Fibroblast of the conjunctiva (primary cell): ENCODE results near the gene SF3B6.
A peak's percentile ranks its signal among the peaks of the same experiment; 100 is the strongest.
"Not testable (repeated sequence)": the region's sequence is repeated elsewhere in the genome, so short reads cannot be mapped to it uniquely, and the experiment has no call there.

ENCODE experiments used
- DNase-seq: peaks from one replicate; pipeline ENCODE4 v3.0.0-alpha.2; 2010; ENCODE audit warnings: low read depth

Gene SF3B6

DNA sequence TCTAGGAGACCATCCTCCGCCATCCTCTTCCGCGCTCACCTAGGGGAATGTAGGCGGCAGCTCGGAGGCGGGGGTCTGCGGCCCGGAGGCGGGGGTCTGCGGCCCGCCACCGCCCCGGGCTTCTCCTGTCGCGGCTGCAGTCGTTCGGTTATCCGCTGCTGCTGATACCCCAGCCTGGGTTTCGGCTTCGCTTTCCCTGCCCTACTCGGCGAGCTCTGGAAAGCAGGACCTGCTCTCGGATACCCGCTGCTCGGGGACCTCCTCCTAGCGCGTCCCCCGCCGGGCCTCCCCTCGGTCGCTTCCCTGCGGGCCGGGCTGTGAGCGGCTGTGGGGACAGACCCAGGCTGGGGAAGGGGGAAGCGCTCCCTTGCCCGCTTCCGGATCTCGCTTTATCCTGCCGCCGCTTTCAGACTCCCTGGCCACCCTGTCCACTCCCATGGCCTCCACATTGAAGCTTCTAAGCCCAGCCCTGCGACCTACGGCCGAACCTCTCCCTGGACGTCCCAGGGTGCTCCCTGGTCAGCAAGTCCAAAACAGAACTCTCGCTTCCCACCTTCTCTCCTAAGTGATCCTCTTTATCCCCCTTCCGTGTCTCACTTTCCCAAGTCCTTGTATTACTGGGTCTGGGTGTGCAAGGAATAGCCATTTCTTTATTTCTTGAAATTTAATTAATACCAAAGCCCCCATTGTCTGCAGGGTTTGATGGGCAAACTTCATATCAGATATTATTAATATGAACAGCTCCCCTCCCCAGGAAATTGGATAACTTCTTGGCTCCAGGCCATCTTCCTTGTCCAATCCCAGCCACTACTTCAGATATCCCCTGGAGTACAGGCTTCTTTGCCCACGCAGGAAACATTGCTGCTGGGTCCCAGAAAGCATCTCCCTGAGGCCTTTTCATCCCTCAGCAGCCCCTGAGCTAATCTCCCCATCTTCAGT is 25.8 kb downstream of the SF3B6 start:
- no peak for DNase-seq

GRCh38 chr2:24049485-24050021 is 26.6 kb downstream of the SF3B6 start, which contains the start of gene FKBP1B:
TSS of gene FKBP1B (plus strand) at chr2:24049741. CDS start at chr2:24049850, 109 bp downstream.
- DNase-seq: peak; percentile 13

DNA sequence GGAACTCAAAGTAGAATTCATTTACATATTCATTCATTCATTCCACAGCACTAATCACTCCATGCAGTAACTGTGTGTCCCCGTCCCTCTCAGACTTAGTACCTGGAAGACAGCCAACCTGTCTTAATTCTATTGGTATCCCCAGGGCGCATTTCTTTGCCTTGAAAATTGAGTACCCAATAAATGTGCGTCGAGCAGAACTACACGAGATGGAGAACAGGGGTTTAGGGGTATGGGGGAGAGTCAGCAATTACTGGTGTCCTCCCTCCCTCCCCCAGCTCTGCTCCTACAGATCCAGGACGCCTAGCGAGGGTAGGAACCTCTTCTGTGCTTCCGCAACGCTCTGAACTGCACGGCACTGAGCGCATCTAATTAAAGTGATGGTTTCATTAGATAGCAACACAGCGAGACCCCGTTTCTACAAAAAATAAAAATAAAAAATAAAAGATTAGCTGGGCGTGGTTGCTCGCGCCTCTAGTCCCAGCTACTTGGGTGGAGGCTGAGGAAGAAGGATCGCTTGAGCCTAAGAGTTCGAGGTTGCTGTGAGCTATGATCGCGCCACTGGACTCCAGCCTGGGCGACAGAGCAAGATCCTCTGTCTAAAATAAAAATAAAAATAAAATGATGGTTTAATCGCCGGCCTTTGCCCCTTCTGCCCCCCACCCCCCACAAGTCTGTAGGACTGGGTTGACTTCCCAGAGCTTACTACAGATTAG is 27.2 kb downstream of the SF3B6 start:
- DNase-seq: no peak

DNA sequence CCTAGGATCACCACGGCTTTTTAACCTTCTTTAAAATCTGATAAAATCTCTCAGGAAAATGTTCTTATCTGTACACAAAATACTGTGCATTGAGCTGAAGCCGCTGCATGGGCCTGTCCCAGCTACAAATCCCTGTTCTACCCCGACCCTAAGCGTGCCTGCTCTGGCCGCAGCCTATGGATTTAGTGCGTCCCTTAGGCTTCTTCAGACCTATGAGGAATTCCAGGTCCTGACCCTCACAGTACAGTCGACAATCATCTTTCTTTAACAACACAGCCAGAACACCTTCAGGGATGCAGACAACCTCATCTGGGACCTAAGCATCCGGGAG is 28.5 kb downstream of the SF3B6 start:
- no peak for DNase-seq

DNA sequence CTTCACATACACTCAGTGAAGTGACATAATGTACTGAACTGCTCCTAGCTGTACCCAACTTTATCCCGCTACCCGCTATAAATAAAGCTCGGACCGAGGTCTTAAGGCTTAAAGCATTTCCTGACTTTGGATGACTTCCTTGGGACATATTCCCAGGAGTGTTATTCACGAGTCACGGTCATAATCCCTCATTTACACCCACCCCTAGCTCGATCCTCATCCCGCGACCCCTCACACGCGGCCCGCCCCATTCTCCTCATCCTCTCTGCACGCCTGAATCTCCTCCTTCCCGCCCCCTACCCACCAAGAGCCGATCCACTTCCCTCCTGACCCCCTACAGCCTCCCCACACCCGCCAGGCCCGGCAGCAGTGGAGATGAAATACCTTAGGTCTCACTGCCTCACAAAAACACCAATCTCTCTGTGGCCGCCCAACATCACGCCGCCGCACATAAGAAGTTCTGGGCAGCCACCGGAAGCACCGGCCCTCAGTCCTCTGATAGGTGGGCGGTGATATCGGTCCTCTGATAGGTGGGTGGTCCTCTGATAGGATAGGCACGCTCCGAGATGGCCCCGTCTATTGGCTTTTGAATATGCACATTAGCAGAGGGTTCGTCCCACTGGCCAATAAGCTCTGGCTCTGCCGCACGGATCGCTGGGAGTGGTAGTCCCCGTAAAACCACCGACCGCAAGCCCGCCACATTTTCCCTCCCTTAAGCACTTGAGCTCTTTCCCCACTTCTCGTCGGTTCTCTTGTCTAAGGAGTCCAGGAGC is 29.0 kb downstream of the SF3B6 start, which contains the start of gene WDCP:
TSS of gene WDCP (minus strand) at position 462 of the 773 bp plus-strand sequence. CDS start 7,897 bp downstream, outside the sequence.
- peak; percentile 98 for DNase-seq

- no peak for DNase-seq
Observed at GRCh38 chr2:24046599-24046929, 29.6 kb downstream of the SF3B6 start.

- no peak for DNase-seq
Observed at GRCh38 chr2:24045511-24046508, 30.3 kb downstream of the SF3B6 start.

DNA sequence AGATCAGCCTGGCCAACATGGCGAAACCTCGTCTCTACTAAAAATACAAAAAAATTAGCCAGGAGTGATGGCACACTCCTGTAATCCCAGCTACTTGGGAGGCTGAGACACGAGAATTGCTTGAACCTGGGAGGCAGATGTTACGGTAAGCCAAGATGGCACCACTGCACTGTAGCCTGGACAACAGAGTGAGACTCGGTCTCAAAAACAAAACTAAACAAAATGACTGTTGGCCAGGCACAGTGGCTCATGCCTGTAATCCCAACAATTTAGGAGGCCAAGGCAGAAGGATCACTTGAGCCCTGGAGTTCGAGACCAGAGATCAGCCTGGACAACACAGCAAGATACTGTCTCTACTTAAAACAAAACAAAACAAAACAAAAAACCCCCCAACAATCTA is 33.0 kb downstream of the SF3B6 start:
- not testable (repeated sequence) for DNase-seq

- DNase-seq: no peak
Observed at GRCh38 chr2:24040511-24040910, 35.6 kb downstream of the SF3B6 start.

GRCh38 chr2:24038786-24039499 is 37.2 kb downstream of the SF3B6 start:
- DNase-seq: no peak

DNA sequence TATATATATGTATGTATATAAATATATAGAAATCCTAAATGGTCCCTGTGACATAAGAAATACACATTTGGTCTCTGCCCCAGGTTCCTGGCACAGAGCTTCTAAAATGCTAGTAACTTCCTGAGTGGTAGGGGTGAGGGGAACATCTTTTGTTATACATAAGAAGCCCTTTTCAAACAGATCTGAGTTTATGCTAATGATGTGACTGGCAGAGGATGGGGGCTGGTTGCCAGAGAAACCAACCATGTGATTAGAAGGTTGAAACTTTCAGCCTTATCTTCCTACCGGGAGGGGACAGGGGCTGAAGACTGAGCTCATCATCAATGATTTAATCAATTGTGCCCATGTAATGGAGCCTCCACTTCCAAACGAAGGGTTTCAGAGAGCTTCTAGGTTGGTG is 49.9 kb downstream of the SF3B6 start:
- DNase-seq: no peak

- DNase-seq: no peak
Observed at GRCh38 chr2:24024996-24025663, 51.0 kb downstream of the SF3B6 start.

- DNase-seq: no peak
Observed at GRCh38 chr2:24024018-24024417, 52.1 kb downstream of the SF3B6 start.

DNA sequence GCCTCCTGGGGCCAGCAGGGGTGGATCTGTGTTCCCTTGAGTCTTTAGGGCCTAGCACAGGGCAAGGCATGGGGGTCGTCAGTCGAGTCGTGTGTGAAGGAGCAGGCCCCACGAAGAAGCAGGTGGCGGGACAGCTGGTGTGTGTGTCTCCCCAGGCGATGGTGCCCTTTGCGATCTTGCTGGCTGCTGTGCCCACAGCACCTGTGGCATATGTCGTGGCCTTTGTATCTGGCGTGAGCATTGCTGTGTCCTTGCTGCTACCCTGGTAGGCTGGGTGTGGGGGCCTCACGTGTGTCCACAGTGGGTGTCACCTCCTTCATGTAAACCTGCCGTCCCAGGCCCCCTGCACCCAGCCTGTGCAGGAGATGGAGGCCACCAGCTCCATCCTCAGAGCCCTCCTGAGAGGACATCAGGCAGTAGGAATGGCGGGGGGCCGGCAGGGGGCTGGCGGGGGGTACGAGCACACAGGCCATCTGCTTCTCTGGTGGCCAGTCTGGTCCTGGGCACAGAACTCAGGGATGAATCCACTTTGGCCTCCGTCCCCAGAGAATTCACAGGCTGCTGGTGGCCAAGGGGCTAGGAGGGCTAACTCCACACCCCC is 53.1 kb downstream of the SF3B6 start:
- DNase-seq: no peak

DNA sequence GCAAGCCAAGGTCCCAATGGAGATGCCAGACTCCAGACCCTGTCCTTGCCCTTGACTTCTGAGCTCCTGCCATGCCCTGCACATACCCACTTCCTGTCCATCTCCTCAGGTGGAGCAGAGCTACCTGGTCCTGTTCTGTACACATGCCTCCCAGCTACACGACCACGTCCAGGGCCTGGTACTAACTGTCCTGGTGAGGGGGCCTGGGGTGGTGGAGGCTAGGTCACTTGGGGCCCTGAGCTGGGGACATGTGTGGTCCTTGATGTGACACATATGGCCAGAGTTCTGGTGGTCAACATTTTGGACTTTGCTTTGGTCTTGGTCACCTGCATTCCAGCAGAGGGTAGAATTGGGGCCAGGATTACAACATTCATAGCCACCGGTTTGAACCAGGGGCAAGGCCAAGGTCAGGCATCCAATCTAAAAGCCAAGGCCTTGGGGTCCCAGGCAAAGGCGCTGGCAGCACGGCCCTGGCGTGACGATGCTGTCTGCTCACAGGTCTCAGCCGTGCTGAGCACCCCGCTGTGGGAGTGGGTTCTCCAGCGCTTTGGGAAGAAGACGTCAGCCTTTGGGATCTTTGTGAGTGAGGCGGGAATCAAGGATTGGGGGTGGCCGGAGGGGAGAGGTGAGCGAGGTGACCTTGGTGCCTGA is 53.7 kb downstream of the SF3B6 start:
- no peak for DNase-seq

DNA sequence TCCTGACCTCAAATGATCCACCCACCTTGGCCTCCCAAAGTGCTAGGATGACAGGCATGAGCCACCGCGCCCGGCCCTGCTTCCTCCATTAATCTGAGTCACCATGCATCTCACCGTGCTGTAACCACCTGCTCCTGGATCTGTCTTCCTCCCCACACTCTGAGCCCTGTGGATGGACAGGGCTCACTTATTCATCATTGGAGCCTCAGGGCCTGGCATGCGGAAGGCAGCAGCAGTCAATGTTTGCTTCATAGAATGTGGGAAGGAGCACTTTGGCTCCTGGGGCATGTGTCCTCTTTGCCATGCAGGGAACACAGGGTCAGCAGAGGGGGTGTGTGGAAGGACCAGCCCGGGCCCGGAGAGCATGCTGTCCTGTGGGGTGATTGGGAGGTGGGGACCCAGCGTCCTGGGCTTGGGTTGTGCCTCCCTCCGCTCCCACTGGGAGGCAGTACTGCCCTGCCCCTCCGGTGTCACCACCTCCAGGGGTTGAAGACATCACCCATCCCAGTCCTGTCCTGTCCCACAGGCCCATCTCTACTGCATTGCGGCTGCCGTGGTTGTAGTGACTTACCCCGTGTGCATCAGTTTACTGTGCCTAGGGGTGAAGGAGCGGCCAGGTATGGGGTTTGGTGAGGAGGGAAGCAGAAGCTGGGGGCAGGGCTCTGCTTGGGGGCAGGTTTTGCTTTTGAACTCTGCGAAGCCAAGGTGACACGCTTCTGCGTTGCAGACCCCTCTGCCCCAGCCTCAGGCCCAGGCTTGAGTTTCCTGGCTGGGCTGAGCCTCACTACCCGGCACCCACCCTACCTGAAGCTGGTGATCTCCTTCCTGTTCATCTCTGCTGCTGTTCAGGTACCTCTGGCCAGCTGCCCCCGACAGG is 54.8 kb downstream of the SF3B6 start:
- DNase-seq: no peak

- no peak for DNase-seq
Observed at GRCh38 chr2:24020244-24020643, 55.9 kb downstream of the SF3B6 start.

- no peak for DNase-seq
Observed at GRCh38 chr2:24019729-24020128, 56.4 kb downstream of the SF3B6 start.
